ENCODE results near the gene SLC9A4.

The SLC9A4 gene

GRCh38 chr2:102455061-102455670 lies 17.9 kb upstream of the SLC9A4 start:
- DNase-seq (ENCODE audit: low read depth in 2 of 2) = no peak

- no peak for DNase-seq (ENCODE audit: low read depth in 2 of 2)
These were observed 12.6 kb upstream of the SLC9A4 start for GRCh38 chr2:102460467-102460866.

- no peak for DNase-seq (ENCODE audit: low read depth in 2 of 2)
These were observed 11.8 kb upstream of the SLC9A4 start for GRCh38 chr2:102461188-102461587.

GRCh38 chr2:102463160-102463559 lies 9.9 kb upstream of the SLC9A4 start:
- DNase-seq (ENCODE audit: low read depth in 2 of 2) = no peak

GRCh38 chr2:102470168-102470567 lies 2.9 kb upstream of the SLC9A4 start:
- DNase-seq (ENCODE audit: low read depth in 2 of 2) = no peak

GRCh38 chr2:102473631-102474030 lies 605 bp downstream of the SLC9A4 start:
- no peak for DNase-seq (ENCODE audit: low read depth in 2 of 2)

- no peak for DNase-seq (ENCODE audit: low read depth in 2 of 2)
These were observed 1.8 kb downstream of the SLC9A4 start for GRCh38 chr2:102474785-102475184.

GRCh38 chr2:102478686-102479470 lies 5.9 kb downstream of the SLC9A4 start:
- no peak for DNase-seq (ENCODE audit: low read depth in 2 of 2)

- no peak for DNase-seq (ENCODE audit: low read depth in 2 of 2)
These were observed 7.5 kb downstream of the SLC9A4 start for GRCh38 chr2:102480285-102481195.

GRCh38 chr2:102481931-102482330 lies 8.9 kb downstream of the SLC9A4 start:
- no peak for DNase-seq (ENCODE audit: low read depth in 2 of 2)

GRCh38 chr2:102483086-102483485 lies 10.1 kb downstream of the SLC9A4 start:
- DNase-seq (ENCODE audit: low read depth in 2 of 2) = no peak

GRCh38 chr2:102484310-102485061 lies 11.5 kb downstream of the SLC9A4 start:
- no peak for DNase-seq (ENCODE audit: low read depth in 2 of 2)

- DNase-seq (ENCODE audit: low read depth in 2 of 2) = no peak
These were observed 12.2 kb downstream of the SLC9A4 start for GRCh38 chr2:102485147-102485785.

- no peak for DNase-seq (ENCODE audit: low read depth in 2 of 2)
These were observed 14.1 kb downstream of the SLC9A4 start for GRCh38 chr2:102486941-102487702.

- no peak for DNase-seq (ENCODE audit: low read depth in 2 of 2)
These were observed 14.9 kb downstream of the SLC9A4 start for GRCh38 chr2:102487761-102488462.

- no peak for DNase-seq (ENCODE audit: low read depth in 2 of 2)
These were observed 16.6 kb downstream of the SLC9A4 start for GRCh38 chr2:102489646-102490045.

GRCh38 chr2:102492006-102492405 lies 19.0 kb downstream of the SLC9A4 start:
- DNase-seq (ENCODE audit: low read depth in 2 of 2) = no peak

- no peak for DNase-seq (ENCODE audit: low read depth in 2 of 2)
These were observed 21.5 kb downstream of the SLC9A4 start for GRCh38 chr2:102494570-102494969.

- DNase-seq (ENCODE audit: low read depth in 2 of 2) = no peak
These were observed 25.4 kb downstream of the SLC9A4 start for GRCh38 chr2:102498414-102498813.

- DNase-seq (ENCODE audit: low read depth in 2 of 2) = no peak
These were observed 26.5 kb downstream of the SLC9A4 start for GRCh38 chr2:102499558-102499957.

All from stimulated activated CD4-positive, alpha-beta T cell treated with anti-CD3 and anti-CD28 coated beads, Interleukin-1b, Interleukin-23, amount 100 ng/mL, for 1 hour (primary cell).